Activated T-helper 1 cell treated with anti-CD3 and anti-CD28 coated beads, Interleukin-12 subunit alpha, Interleukin-12 subunit beta, Interleukin-2, Interleukin-4 antibody, amounts not matched to agents 30 ng/mL and 10 ng/mL and 1 ng/mL, durations not matched to agents 14 hours and 24 hours and 36 hours (primary cell): ENCODE results near the gene SH3PXD2B. TPM values are rescaled to one million over a fixed set of nuclear protein-coding genes. Genes with fewer than 3 reads are reported as not detected.

Experiments
- DNase-seq: peaks from one replicate; pipeline ENCODE4 v3.0.0; 2021; ENCODE audit warnings: low spot score
- H3K27ac Mint-ChIP-seq: one replicate; pipeline ENCODE4 v1.8.0; 2021; ENCODE audit warnings: mild to moderate bottlenecking, mixed read lengths
- H3K27me3 Mint-ChIP-seq: one replicate; pipeline ENCODE4 v1.8.0; 2022; ENCODE audit warnings: mild to moderate bottlenecking, moderate library complexity, mixed read lengths; ENCODE audit not compliant: insufficient read depth
- H3K36me3 Mint-ChIP-seq: one replicate; pipeline ENCODE4 v1.8.0; 2021; ENCODE audit warnings: low read depth, mixed read lengths
- H3K4me1 Mint-ChIP-seq: one replicate; pipeline ENCODE4 v1.8.0; 2021; ENCODE audit warnings: low read depth, mixed read lengths
- H3K4me3 Mint-ChIP-seq: one replicate; pipeline ENCODE4 v1.8.0; 2021; ENCODE audit warnings: mild to moderate bottlenecking, moderate library complexity, mixed read lengths
- H3K9me3 Mint-ChIP-seq: one replicate; pipeline ENCODE4 v1.8.0; 2021; ENCODE audit warnings: mixed read lengths
- intact Hi-C: fragments of 100-400 bp; cut with micrococcal nuclease; formaldehyde crosslinking; loops from one replicate; pipeline ENCODE4 v1.15.1; 2024
- total RNA-seq: library from RNA; stranded (reverse); gene quantifications from 2 replicates; pipeline ENCODE4 v1.2.3, GENCODE V29; 2022

Gene SH3PXD2B
- total RNA-seq, 1 donor from 2014 or later: 0.26 TPM

GRCh38 chr5:172322028-172322965 lies 132.0 kb downstream of the SH3PXD2B start:
- no peaks in the 10 kb centered on the region for H3K36me3 Mint-ChIP-seq
- H3K4me3 Mint-ChIP-seq: no peak overlapping the region
- no peak for DNase-seq
- peaks cover 3% of the 10 kb centered on the region for H3K27me3 Mint-ChIP-seq
- H3K9me3 Mint-ChIP-seq: no peaks in the 10 kb centered on the region
- H3K4me1 Mint-ChIP-seq: no peaks in the 10 kb centered on the region
- H3K27ac Mint-ChIP-seq: no peak overlapping the region
- intact Hi-C loops: no loop called here

DNA sequence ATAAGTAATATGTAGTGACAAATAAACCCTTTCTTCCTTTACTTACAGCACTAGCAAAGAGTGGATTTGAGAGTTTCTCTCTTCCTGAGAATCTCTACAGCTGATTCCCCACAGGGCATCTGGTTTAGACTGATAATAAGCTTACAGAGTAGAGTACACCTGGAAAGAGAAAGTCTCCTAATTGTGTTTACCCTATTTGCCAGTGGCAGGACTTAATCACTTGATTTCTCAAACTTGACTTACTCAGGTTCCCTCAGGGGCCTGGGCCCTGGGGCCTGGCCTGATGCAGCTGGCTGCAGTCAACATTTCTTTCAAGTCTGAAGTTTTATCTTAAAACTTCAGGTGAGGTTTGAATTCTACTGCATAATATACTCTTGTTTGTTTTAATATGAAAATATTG lies 132.7 kb downstream of the SH3PXD2B start:
- H3K4me3 Mint-ChIP-seq: no peak overlapping the region
- no peak overlapping the region for H3K27ac Mint-ChIP-seq
- H3K36me3 Mint-ChIP-seq: no peaks in the 10 kb centered on the region
- H3K4me1 Mint-ChIP-seq: no peaks in the 10 kb centered on the region
- H3K27me3 Mint-ChIP-seq: peaks cover 3% of the 10 kb centered on the region
- intact Hi-C loops: no loop called here
- H3K9me3 Mint-ChIP-seq: no peaks in the 10 kb centered on the region
- DNase-seq: no peak

- DNase-seq: no peak
- intact Hi-C loops: no loop called here
- H3K4me3 Mint-ChIP-seq: no peak overlapping the region
Observed at GRCh38 chr5:172319708-172320441, 134.4 kb downstream of the SH3PXD2B start.

GRCh38 chr5:172315587-172316493 lies 138.5 kb downstream of the SH3PXD2B start:
- H3K4me1 Mint-ChIP-seq: no peaks in the 10 kb centered on the region
- no peak overlapping the region for H3K4me3 Mint-ChIP-seq
- no peak for DNase-seq
- no peaks in the 10 kb centered on the region for H3K36me3 Mint-ChIP-seq
- intact Hi-C loops: no loop called here
- no peak overlapping the region for H3K27ac Mint-ChIP-seq
- peaks cover 6% of the 10 kb centered on the region for H3K27me3 Mint-ChIP-seq
- no peaks in the 10 kb centered on the region for H3K9me3 Mint-ChIP-seq

More at GRCh38 chr5:172319708-172320441, 134.4 kb downstream of the SH3PXD2B start:
- H3K27me3 Mint-ChIP-seq: peaks cover 3% of the 10 kb centered on the region
- H3K36me3 Mint-ChIP-seq: no peaks in the 10 kb centered on the region
- H3K4me1 Mint-ChIP-seq: no peaks in the 10 kb centered on the region
- no peak overlapping the region for H3K27ac Mint-ChIP-seq
- no peaks in the 10 kb centered on the region for H3K9me3 Mint-ChIP-seq

GRCh38 chr5:172313915-172314314 lies 140.4 kb downstream of the SH3PXD2B start:
- H3K27me3 Mint-ChIP-seq: peaks cover 3% of the 10 kb centered on the region
- no peaks in the 10 kb centered on the region for H3K4me1 Mint-ChIP-seq
- intact Hi-C loops: no loop called here
- no peaks in the 10 kb centered on the region for H3K9me3 Mint-ChIP-seq
- no peak overlapping the region for H3K27ac Mint-ChIP-seq
- H3K36me3 Mint-ChIP-seq: no peaks in the 10 kb centered on the region
- no peak overlapping the region for H3K4me3 Mint-ChIP-seq
- no peak for DNase-seq

DNA sequence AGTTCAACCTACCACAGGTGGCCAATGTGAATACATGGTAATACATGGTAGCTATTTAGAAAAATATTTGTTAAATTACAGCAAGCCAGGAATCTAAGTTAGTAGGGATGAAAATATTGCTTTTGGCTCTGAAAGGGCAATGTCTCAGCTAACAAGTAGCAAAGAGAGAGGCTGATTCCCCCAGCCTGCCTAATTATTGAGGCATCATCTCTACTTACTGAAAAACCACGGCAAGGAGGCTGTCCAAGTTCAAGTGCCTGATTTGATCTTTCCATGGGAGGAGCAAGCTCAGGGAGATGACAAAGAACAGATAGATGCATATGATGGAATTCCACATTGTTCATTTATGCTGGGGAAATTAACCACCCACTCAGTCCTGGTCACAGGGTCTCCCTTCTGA lies 142.0 kb downstream of the SH3PXD2B start:
- DNase-seq: no peak
- no peaks in the 10 kb centered on the region for H3K9me3 Mint-ChIP-seq
- H3K27ac Mint-ChIP-seq: no peak overlapping the region
- peaks cover 3% of the 10 kb centered on the region for H3K27me3 Mint-ChIP-seq
- intact Hi-C loops: no loop called here
- H3K4me1 Mint-ChIP-seq: no peaks in the 10 kb centered on the region
- no peaks in the 10 kb centered on the region for H3K36me3 Mint-ChIP-seq
- H3K4me3 Mint-ChIP-seq: no peak overlapping the region

GRCh38 chr5:172311605-172312004 lies 142.7 kb downstream of the SH3PXD2B start:
- no peaks in the 10 kb centered on the region for H3K4me1 Mint-ChIP-seq
- no peak overlapping the region for H3K4me3 Mint-ChIP-seq
- intact Hi-C loops: no loop called here
- H3K9me3 Mint-ChIP-seq: no peaks in the 10 kb centered on the region
- H3K27me3 Mint-ChIP-seq: peaks cover 3% of the 10 kb centered on the region
- H3K36me3 Mint-ChIP-seq: no peaks in the 10 kb centered on the region
- DNase-seq: no peak
- no peak overlapping the region for H3K27ac Mint-ChIP-seq

DNA sequence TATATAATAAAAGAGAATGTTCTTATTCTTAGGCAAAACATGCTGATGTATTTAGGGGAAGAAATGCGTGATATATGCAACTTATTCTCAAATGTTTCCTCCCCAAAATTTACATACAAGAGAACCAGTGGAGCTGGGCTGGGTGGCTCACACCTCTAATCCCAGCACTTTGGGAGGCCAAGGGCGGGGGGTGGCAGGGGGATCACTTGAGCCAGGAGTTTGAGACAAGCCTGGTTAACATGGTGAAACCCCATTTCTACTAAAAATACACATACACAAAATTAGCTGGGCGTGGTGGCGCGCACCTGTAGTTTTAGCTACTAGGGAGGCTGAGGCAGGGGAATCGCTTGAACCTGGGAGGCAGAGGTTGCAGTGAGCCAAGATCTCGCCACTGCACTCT lies 143.3 kb downstream of the SH3PXD2B start:
- peaks cover 3% of the 10 kb centered on the region for H3K27me3 Mint-ChIP-seq
- no peaks in the 10 kb centered on the region for H3K36me3 Mint-ChIP-seq
- no peak for DNase-seq
- no peaks in the 10 kb centered on the region for H3K9me3 Mint-ChIP-seq
- no peak overlapping the region for H3K27ac Mint-ChIP-seq
- H3K4me3 Mint-ChIP-seq: no peak overlapping the region
- no peaks in the 10 kb centered on the region for H3K4me1 Mint-ChIP-seq
- intact Hi-C loops: no loop called here

- Mint-ChIP-seq H3K4me3 (no peak overlapping the region), H3K36me3 (no peaks in the 10 kb centered on the region), H3K27ac (no peak overlapping the region), H3K27me3 (peaks cover 2% of the 10 kb centered on the region), H3K9me3 (no peaks in the 10 kb centered on the region), H3K4me1 (no peaks in the 10 kb centered on the region)
- intact Hi-C loops: no loop called here
- DNase-seq: no peak
Observed at GRCh38 chr5:172305380-172305779, 148.9 kb downstream of the SH3PXD2B start.

GRCh38 chr5:172303572-172304335 lies 150.6 kb downstream of the SH3PXD2B start:
- peaks cover 5% of the 10 kb centered on the region for H3K27me3 Mint-ChIP-seq
- intact Hi-C loops: no loop called here
- no peak for DNase-seq

DNA sequence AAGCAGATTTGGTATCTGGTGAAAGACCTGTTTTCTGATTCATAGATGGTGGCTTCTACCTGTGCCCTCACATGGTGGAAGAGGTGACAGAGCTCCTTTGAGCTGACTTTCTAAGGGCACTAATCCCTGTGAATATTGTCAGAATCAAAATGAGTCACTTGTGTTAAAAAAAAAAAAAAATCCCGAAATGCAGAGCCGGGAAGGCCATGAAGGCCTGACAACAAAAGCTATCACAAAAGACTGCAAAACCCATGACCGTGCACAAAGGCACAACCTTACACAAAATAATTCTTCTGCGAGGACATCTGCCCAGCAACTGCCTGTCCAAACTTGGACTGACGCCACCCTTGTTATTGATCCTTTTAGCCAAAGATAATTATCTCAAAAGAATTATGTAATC lies 151.2 kb downstream of the SH3PXD2B start:
- no peak overlapping the region for H3K4me3 Mint-ChIP-seq
- no peaks in the 10 kb centered on the region for H3K36me3 Mint-ChIP-seq
- DNase-seq: no peak
- no peaks in the 10 kb centered on the region for H3K4me1 Mint-ChIP-seq
- H3K9me3 Mint-ChIP-seq: no peaks in the 10 kb centered on the region
- no peak overlapping the region for H3K27ac Mint-ChIP-seq
- H3K27me3 Mint-ChIP-seq: peaks cover 5% of the 10 kb centered on the region
- intact Hi-C loops: no loop called here

More at GRCh38 chr5:172303572-172304335, 150.6 kb downstream of the SH3PXD2B start:
- no peaks in the 10 kb centered on the region for H3K9me3 Mint-ChIP-seq
- H3K4me1 Mint-ChIP-seq: no peaks in the 10 kb centered on the region
- no peaks in the 10 kb centered on the region for H3K36me3 Mint-ChIP-seq
- H3K27ac Mint-ChIP-seq: no peak overlapping the region
- H3K4me3 Mint-ChIP-seq: no peak overlapping the region
